SK-N-MC (cell line): ENCODE measurements around the gene PAX7.

Source experiments
- EZH2 ChIP-seq: fragments of 200-600 bp; sonication (generic); IDR thresholded peaks from one replicate; pipeline ENCODE4 v1.6.1; 2017; ENCODE audit warnings: antibody characterized with exemption
- FOXP2 ChIP-seq: optimal IDR thresholded peaks from 2 replicates; pipeline ENCODE3; 2011; ENCODE audit warnings: mild to moderate bottlenecking, moderate library complexity; ENCODE audit not compliant: insufficient read depth; ENCODE audit errors: extremely low read length, control extremely low read depth
- POLR2AphosphoS5 ChIP-seq: IDR thresholded peaks from 2 replicates; pipeline ENCODE4 v1.6.1; 2012; ENCODE audit warnings: mild to moderate bottlenecking, low read depth, low read length, borderline replicate concordance

GRCh38 chr1:18653367-18653766 is 22.7 kb downstream of the PAX7 start:
- TF ChIP-seq POLR2AphosphoS5 (no peak), EZH2 (no peak), FOXP2 (no peak)
